GM21529 (cell line): ENCODE data around the gene SNTG2.

Source experiments
- ATAC-seq: cut with Tn5 transposase; IDR thresholded peaks from one replicate; pipeline ENCODE4 v1.9.1; 2021; ENCODE audit not compliant: unreplicated experiment

SNTG2 gene

DNA sequence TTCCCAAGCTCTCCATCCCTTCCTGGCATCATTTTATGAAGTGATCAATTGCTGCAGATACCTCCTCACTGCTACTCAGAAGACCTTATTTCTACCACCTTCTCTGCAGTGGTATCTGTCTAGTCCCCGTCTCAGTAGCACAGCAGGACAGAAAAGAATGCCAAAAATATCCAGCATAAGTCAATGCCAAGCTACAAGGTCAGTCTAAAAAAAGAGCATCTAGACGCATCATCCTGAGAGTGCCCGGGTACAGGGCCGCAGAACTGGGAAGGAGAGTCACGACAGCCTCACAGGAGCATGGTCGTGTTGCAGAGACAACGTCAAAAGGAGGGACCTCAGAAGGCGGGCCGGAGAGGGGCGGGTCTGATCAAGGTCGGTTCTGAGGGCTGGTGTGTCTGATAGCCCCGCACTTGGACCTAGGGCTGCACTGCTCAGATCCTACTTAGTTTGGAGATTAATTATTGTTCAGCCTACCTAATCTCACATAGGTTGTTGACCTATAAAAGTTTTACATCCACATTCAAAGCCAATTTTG lies 24.3 kb upstream of the SNTG2 start:
- no peak for ATAC-seq

DNA sequence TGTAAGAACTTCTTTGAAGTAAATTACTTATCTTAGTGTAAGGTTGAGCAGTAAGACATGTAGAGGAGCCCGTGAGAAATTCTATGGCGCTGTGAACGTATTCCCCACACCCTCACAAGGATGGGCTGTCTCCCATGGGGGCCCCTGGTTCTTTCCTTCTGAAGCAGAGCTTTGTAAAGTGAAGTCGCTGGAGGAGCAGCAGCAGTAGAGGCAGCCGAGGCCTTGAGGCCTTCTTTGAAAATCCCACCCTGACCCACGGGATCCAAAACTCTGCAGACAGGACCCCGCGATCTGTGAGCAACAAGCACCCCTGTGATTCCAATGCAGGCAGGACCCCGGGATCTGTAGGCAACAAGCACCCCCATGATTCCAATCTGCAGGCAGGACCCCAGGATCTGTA lies 23.8 kb upstream of the SNTG2 start:
- ATAC-seq, result no peak

DNA sequence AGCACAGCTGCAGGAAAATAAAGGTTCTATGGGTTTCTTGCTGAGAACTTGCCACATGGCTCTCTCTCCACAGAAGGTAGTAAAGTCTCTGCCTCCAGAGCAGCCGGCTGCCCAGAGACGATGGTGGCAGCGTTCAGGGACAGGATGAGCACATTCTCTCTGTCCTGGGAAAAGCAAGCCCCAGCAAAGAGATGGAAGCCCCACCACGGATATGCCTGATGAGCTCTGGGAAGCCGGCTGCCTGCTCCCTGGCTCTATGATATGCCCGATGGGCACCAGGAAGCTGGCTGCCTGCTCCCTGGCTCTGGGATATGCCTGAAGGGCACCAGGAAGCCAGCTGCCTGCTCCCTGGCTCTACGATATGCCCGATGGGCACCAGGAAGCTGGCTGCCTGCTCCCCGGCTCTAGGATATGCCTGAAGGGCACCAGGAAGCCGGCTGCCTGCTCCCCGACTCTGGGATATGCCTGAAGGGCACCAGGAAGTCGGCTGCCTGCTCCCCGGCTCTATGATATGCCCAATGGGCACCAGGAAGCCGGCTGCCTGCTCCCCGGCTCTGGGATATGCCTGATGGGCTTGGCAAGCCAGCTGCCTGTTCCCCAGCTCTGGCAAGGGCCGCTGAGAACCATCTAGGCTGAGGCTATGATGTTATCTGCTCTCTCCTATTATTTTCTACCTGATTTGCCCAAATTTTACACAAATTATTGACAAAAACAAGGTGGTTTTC lies 21.5 kb upstream of the SNTG2 start:
- no peak for ATAC-seq

DNA sequence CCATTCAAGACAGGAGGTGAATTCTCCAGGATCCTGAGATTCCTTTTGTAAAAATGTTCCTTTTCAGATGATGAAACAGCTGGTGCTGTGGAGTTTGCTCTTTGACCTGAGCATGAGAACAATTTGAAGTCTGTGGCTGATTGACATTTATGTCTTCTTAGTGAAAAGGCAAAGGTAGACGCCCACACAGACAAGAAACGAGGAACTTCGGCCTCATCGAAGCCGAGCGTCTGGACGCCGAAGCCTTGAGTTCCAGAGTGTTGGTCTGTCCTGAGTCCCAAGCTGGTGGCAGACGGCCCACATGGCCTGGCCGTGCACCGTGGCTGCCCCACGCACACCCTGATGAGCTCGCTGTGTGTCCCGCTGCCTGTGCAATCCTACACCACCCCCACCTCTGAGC lies 20.7 kb upstream of the SNTG2 start:
- ATAC-seq, result no peak

DNA sequence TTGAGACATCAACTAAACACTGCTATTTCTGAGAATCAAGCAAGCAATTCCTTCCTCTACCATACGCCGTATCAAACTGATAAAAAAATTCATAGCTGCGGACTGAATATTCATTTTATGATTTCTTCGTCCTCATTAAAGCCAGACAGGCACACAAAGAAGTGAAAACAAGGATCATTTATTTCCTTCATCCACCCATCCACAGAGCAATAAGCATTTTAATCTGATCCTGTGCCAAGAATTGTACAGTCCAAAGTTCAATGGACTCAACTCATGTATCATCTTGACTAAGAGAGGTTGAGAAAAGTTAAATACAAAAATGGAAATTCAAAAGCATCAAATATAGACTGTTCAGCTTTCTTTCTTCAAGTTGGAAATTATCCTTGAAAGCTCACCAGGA lies 19.7 kb upstream of the SNTG2 start:
- no peak for ATAC-seq

DNA sequence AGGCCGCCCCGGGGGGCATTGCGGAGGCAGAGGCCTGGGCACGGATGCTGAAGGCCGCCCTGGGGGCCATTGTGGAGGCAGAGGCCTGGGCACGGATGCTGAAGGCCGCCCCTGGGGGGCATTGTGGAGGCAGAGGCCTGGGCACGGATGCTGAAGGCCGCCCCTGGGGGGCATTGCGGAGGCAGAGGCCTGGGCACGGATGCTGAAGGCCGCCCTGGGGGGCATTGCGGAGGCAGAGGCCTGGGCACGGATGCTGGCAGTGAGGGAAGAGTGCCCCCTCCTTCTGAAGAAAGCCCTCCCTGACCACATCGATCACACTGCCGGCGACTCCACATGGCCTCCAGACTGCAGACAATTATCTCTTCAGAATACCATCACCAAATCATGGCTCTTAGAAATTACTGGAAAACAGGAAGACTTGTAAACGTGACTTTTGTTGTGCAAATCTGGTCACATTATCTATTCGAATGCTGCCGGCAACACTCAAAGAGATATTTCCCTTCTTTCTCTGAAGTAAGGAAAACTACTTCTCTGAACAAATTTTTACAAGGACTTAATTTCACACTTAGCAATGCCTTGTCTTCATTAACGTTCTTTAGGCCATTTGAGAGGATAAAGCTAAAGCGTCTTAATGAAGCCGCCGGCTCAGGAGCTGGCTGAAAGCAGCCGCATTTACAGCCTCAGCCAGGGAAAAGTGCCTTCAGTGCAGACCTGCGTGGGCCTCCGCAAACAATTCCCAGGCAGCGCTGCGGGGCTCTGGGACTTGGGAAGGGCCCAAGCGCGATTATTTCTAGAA lies 18.1 kb upstream of the SNTG2 start:
- ATAC-seq, result no peak

DNA sequence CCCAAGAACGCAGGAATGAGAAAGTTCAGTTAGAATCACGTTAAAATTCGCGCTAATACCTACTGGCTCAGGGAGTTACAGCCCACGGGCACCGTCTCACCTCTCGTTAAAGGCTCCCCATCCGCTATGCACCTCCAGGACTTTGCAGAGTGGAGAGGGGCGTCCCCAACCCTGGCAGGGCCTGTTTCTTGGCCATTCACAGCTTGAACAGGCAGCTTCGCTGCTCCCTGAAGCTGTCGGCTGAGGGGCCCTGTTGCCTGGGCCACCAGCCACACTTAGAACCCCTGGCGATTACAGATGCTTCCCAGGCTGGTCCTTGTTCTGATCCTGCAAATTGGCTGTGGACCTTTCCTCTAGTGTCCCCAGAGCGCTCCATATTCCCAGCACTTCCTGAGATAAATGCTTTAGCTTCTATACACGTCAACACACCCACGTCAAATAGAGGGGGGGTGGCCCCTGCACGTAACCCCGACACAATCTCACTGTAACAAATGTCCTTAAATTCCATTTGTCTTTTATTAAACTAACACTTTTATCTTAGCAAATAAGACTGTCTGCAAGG lies 16.8 kb upstream of the SNTG2 start:
- no peak for ATAC-seq

DNA sequence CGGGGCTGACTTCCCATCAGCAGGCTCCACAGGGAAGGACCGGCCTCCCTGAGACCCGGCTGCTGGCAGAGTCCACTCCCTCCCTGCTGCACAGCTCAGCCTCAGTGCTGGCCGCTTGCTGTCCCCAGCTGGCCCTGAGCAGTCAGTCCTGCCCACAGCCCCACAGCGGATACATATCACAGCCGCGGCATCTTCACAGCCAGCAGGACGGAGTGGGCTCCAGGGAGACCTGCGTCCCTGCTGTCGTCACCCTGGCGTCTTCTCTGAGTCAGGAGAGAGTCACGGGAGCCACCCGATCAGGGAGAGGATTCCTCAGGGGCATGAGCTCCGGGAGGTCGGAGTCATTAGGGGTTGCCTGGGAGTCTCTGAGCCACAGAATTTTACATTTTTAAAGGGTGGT lies 13.1 kb upstream of the SNTG2 start:
- ATAC-seq, result no peak

DNA sequence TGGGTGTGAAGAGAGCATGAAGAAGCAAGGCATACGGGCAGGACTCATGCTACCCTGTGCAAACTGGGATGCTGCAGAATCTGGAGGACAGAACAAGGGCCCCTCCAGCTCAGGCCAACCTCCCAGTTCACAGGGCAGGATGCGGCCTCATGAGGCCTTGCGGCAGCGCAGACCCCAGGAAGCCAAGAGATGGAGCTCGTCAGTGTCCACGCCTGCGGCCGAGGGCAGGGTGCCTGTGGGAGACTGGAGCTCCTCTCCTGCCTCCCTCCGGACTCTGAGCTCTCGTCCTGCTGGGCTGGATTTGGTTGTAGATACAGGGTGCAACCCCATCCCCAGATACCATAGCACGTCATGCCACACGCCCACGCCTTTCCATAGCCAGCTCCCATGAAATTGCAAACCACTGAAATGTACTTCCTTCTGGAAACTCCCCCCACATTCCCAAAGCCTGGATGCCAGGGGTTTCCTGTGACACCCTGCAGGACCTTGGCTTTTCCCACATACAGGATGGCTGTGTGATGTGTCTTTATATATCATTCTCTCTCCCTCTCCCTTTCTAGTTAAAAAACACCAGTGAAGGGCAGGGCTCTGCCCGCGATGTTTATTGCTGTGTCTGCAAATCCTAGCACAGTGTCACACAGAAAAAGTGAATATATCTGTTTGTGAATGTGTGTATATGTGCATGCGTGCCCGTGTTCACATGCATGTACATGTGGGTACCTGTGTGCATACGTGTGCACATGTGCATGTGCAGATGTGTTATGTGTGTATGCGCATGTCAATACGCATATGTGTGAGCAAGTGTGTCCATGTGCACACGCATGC lies 12.3 kb upstream of the SNTG2 start:
- no peak for ATAC-seq

DNA sequence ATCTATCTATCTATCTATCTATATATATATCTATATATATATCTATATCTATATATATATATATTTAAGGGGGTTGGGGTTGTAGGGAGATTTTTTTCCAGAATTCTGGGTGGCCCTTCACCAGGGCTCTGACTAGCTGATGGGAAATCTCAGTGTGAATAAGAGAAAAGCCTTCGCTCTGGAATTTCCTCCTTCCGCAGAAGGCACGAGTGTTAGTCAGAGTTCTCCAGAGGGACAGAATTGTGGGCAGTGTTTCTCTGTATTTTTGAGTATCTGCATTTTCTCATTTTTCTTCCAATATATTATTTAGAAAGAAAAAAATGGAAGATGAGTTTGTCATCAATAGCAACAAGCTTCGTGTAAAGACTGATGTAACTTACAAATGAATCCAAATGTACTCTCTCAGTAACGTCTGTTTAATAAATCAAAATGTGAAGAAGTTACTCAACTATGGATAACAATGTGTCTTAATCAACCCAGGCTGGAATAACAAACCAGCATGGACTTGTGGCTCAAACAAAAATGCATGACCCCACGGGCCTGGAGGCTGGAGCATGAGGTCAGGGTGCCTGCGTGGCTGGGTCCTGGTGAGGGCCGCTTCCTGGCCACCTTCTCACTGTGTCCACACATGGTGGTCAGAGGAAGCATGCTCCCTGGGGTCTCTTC lies 10.6 kb upstream of the SNTG2 start:
- ATAC-seq, result no peak

DNA sequence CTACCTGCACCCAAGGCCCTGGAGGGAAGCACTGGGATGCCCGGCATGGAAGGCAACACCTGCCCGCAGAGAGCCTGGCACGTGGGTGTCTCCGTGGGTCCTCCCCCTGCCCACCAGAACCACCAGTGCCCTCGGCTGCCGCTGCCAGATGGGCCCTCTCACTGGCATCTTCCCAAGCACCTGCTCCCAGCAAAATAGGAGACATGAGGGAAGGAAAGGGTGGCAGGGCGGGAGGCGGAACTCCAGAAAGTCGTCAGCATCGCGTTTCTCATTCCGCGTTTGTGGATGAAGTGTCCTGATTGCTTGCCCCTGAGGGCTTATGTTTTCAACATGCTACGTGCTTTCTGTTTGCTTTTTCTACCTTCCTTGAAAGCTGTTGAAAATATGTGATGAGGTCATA lies 8.8 kb upstream of the SNTG2 start:
- no peak for ATAC-seq

DNA sequence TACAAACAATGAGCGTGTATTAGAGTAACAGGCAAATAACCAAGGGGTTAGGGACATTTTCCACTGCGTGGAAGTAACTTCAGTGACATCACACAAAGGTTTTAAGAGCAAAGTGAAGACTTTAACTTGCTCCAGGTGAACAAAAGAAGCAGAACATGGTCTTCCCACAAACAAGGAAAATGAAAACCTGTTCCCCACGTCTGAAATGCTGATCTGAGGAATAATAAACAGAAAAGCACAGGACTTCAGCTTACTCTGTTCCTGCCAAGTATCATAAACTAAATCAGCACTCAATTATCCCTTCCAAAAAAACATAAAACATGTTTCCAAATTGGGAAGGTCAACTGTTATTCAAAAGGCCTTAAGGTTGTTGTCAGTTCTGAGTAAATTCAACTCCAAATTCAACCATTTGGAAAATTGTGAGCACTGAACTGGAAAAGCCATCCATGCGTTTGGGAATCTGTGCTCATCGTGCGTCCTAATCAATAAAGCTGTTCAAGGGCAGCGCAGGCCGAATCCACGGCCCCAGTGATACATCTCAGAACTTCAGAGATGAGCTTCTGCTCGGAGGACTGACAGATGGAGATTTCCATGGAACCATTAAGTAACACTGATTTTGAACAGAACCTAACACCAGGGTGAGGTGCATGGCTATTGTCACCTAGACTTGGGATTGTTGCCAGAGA lies 7.7 kb upstream of the SNTG2 start:
- no peak for ATAC-seq

DNA sequence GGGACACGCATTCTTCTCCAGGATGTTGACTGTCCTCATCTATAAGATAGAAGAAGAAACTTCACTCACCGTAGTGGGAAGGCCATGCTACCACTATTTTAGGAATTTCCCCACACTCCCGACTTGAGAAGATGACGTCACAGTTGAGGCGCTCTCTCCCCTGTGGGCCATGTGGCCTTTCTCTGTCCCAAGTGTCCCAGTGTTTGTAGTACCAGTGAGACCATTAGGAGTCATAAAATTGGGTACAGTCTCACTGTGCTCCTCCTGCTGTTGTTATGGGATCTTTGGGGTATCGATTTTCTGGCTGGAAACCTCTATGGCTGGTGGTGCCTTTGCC lies 7.2 kb upstream of the SNTG2 start:
- no peak for ATAC-seq

DNA sequence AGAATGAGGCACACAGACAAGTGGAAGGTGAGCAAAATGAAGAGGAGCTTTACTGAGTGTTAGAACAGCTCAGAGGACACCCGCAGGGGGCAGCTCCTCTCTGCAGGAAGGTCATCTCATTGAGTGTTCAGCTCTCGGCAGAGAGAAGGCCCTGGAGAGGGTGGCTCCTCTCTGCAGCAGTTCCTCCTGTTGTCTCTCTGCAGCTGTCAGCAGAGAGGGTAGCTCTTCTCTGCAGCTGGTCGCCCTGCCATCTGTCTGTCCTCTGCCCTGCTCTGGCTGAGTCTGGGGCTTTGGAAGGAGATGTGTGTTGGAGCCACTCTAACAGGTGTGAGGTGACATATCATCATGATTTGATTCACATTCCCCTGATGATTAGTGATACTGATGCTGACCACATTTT lies 6.8 kb upstream of the SNTG2 start:
- ATAC-seq, result no peak

DNA sequence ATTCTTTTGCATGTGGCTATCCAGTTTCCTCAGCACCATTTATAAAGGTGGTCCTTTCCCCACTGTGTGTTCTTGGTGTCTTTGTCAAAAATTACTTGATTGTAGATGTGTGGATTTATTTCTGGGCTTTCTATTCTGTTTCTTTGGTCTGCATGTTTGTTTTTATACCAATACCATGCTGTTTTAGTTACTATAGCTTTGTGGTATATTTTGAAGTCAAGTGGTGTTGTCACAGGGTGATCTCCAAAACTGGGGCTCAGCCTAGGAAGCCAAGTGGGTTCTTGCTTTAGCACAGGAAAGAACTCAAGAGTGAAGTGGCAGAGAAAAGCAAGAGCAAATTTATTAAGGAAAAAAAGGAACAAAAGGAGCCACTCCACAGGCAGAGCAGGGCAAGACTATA lies 6.0 kb upstream of the SNTG2 start:
- ATAC-seq, result no peak

DNA sequence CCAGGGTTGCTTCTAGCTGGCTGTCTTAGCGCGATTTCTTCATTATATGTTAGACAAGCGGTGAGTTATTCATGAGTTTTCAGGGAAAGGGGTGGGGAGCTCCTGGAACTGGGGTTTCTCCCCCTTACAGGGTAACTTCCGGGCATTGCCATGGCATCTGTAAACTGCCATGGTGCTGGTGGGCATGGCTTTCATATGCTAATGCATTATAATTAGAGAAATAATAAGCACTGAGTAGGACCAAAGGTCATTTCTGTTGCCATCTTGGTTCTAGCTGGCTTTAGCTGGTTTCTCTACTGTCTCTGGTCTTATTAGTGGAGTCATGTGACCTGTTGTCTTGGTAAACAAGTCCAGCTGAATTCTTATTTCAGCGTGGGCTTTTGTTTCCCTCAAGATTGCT lies 5.5 kb upstream of the SNTG2 start:
- no peak for ATAC-seq

DNA sequence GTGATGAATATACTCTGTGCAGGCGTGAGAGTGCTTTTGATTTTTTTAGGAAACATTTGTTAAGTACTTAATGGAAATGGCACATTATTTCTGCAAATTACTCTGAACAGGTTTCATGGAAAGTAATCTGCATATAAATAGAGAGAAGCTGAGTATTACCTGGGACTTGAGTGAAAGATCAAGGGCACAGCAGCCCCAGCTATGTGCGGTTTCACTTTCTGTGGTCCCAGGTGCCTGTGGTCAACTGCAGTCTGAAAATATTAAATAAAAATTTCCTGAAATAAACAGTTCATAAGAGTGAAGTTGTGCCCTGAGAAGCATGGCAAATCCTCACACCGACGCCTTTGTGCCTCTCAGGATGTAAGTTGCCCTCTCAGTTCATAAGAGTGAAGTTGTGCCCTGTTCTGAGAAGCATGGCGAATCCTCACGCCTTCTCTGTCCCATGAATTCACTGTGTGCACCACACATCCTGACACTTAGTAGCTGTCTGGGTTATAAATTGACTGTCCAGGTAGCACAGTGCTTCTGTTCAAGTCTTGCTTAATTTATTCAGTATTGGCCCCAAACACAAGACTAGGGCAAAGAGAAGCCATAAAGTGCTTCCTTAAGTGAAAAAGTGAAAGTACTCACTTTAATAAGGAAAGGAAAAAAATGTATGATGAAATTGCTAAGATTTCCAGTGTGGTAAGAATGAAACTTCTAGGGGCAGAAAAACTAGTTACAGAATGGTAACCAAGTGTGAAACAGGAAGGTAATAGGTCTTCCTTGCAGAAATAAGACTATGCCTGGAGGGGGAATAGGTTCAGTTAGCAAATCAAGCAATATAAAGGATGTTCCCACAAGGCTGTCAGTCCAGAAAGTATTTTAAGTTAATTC lies 4.3 kb upstream of the SNTG2 start:
- peak; percentile 60 for ATAC-seq

DNA sequence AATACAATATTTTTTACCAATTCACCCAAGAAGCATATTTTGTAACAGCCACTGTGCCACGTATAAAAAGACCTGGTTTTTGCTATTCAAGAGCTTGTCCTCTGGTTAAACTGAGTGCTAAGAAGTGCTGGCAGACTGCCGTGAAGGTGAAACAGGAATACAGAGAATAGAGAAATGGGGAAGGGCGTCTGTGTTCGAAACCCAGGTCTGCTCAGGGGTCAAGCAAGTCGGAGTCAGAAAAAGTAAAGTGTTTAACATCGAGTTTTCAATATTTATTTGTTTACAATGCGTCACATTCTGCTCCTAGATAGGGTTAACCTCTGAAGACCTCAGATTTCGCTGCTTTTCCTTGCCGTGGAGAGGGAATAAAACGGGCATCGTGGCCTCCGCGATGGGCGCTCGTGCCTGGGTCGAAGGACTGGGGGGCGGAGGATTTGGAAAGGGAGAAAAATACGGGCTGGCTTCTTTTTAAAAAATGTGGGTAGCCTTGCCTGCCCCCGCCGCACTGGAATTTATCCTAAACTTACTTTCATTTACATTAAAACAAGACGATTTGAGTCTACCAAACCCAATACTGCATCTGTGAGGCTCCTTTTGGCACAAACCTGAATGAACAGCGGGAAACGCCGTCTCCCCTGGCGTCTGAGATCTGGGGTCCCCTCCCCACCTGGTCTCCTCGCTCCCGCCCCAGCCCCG lies 1.1 kb upstream of the SNTG2 start:
- ATAC-seq, result no peak
